CD4-positive, alpha-beta T cell (primary cell): ENCODE measurements around the gene ESYT2. TPM values are rescaled to one million over a fixed set of nuclear protein-coding genes. Genes with fewer than 3 reads are reported as not detected.

Experiments used
- ATAC-seq: fragments of 200-7000 bp; cut with Tn5 transposase; one replicate; pipeline ENCODE4 v1.10.0; 2022; ENCODE audit warnings: mild to moderate bottlenecking; ENCODE audit not compliant: poor library complexity
- CTCF ChIA-PET: fragments of 350-600 bp; sonication (Branson Sonifier 250); formaldehyde crosslinking; loops from one replicate; lab custom pipeline; 2021; ENCODE audit warnings: antibody characterized with exemption, inconsistent platforms; lab: Charles Lee
- POLR2A ChIA-PET: fragments of 350-600 bp; sonication (Branson Sonifier 250); formaldehyde crosslinking; loops from one replicate; lab custom pipeline; 2021; ENCODE audit warnings: antibody characterized with exemption, inconsistent platforms; lab: Charles Lee
- DNase-seq, 14 experiments: peaks; one replicate each; pipeline ENCODE4 v3.0.0-alpha.2; 2013 to 2020; ENCODE audit warnings: mixed read lengths in 2 of 14
- H3K27ac ChIP-seq, 2 donors: one replicate each; pipeline versions ENCODE4 v1.5.1 to v1.7.0; 2013; ENCODE audit warnings: low read length in 2 of 2, low read depth in 1 of 2, mild to moderate bottlenecking in 1 of 2
- H3K27me3 ChIP-seq, 2 experiments: 1 replicate in 1 of 2; 2 replicates in 1 of 2; pipeline versions ENCODE4 v1.6.1 to v1.7.0; 2013; ENCODE audit warnings: low read length in 2 of 2, control low read depth in 1 of 2, mild to moderate bottlenecking in 1 of 2, moderate library complexity in 1 of 2; ENCODE audit not compliant: insufficient read depth in 2 of 2, control insufficient read depth in 1 of 2
- H3K36me3 ChIP-seq: one replicate; pipeline ENCODE4 v1.6.1; 2013; ENCODE audit warnings: low read length, control low read depth; ENCODE audit not compliant: insufficient read depth
- H3K4me1 ChIP-seq: one replicate; pipeline ENCODE4 v1.6.1; 2013; ENCODE audit warnings: low read length, control low read depth; ENCODE audit not compliant: insufficient read depth
- H3K4me3 ChIP-seq: one replicate; pipeline ENCODE4 v1.5.1; 2013; ENCODE audit warnings: mild to moderate bottlenecking, low read length, moderate library complexity
- H3K9me3 ChIP-seq, 2 experiments: 1 replicate in 1 of 2; 2 replicates in 1 of 2; pipeline versions ENCODE4 v1.6.1 to v1.7.0; 2013; ENCODE audit warnings: low read length in 2 of 2, mild to moderate bottlenecking in 2 of 2, control low read depth in 1 of 2, moderate library complexity in 1 of 2; ENCODE audit not compliant: control insufficient read depth in 1 of 2, insufficient read depth in 1 of 2
- H3K27ac Mint-ChIP-seq: one replicate; pipeline ENCODE4 v1.8.0; 2020; ENCODE audit warnings: mixed read lengths
- H3K27me3 Mint-ChIP-seq: one replicate; pipeline ENCODE4 v1.8.0; 2021; ENCODE audit warnings: mixed read lengths
- H3K36me3 Mint-ChIP-seq: one replicate; pipeline ENCODE4 v1.8.0; 2021; ENCODE audit warnings: low read depth, mixed read lengths
- H3K4me1 Mint-ChIP-seq: one replicate; pipeline ENCODE4 v1.8.0; 2021; ENCODE audit warnings: low read depth, mixed read lengths
- H3K4me3 Mint-ChIP-seq: one replicate; pipeline ENCODE4 v1.8.0; 2020; ENCODE audit warnings: mild to moderate bottlenecking, mixed read lengths
- H3K9me3 Mint-ChIP-seq: one replicate; pipeline ENCODE4 v1.8.0; 2020; ENCODE audit warnings: mixed read lengths
- intact Hi-C, 2 experiments: fragments of 100-400 bp; cut with DNase I in 1 of 2; cut with micrococcal nuclease in 1 of 2; formaldehyde crosslinking; loops; one replicate each; pipeline versions ENCODE4 v1.15.1 to v1.9.0; 2023 to 2025; cut with DNase I, micrococcal nuclease
- total RNA-seq, 174 experiments: library from RNA in 2 of 174; stranded (reverse) in 2 of 174; gene quantifications; one replicate each; pipeline ENCODE4 v1.2.3 and lab custom pipeline; 2021 to 2026
- TF ChIP-seq, protein P1 (sequence below): fragments of 200-600 bp; IDR thresholded peaks from one replicate; pipeline ENCODE4 v1.8.0; 2022; ENCODE audit warnings: antibody characterized with exemption, mild to moderate bottlenecking

Gene ESYT2
- total RNA-seq, 2 experiments from 2014 or later = 106 to 112 TPM

DNA sequence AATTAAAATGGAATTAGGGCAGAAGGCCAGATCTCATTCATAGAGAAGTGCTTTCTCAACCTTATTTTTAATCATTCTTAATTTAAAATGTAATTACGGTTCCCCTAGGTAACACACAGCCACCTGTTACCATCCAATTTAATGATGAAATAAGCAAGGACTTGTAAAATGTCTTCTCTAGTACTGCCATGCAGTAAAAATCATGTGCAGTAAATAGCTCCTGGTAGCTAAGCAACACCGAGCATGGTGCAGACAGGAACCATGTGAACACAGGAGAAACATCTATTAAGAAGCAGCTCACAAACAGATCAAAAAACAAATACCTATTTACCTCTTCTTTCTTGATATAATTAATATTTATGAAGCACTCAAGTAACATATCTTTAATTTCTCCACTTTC is 139.8 kb downstream of the ESYT2 start:
- H3K9me3 Mint-ChIP-seq = no peaks in the 10 kb centered on the region
- H3K27me3 Mint-ChIP-seq = no peaks in the 10 kb centered on the region
- H3K4me3 Mint-ChIP-seq = no peak overlapping the region
- ATAC-seq = no peak
- TF ChIP-seq, protein P1, sequence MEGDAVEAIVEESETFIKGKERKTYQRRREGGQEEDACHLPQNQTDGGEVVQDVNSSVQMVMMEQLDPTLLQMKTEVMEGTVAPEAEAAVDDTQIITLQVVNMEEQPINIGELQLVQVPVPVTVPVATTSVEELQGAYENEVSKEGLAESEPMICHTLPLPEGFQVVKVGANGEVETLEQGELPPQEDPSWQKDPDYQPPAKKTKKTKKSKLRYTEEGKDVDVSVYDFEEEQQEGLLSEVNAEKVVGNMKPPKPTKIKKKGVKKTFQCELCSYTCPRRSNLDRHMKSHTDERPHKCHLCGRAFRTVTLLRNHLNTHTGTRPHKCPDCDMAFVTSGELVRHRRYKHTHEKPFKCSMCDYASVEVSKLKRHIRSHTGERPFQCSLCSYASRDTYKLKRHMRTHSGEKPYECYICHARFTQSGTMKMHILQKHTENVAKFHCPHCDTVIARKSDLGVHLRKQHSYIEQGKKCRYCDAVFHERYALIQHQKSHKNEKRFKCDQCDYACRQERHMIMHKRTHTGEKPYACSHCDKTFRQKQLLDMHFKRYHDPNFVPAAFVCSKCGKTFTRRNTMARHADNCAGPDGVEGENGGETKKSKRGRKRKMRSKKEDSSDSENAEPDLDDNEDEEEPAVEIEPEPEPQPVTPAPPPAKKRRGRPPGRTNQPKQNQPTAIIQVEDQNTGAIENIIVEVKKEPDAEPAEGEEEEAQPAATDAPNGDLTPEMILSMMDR = no peak
- Histone ChIP-seq H3K4me3 (no peak overlapping the region), H3K27me3 (no peaks in the 10 kb centered on the region), H3K9me3 (no peaks in the 10 kb centered on the region), H3K36me3 (peaks cover 4% of the 10 kb centered on the region), H3K27ac (no peak overlapping the region), H3K4me1 (no peaks in the 10 kb centered on the region)
- no peaks in the 10 kb centered on the region for H3K4me1 Mint-ChIP-seq
- peaks cover 12% of the 10 kb centered on the region for H3K36me3 Mint-ChIP-seq
- DNase-seq = no peak
- no peak overlapping the region for H3K27ac Mint-ChIP-seq
- ChIA-PET POLR2A (interaction anchor here (1.7 kb wide), 1 partner anchor 15 kb away, joined by 7 read pairs; the partner anchor contains the start of gene NCAPG2), CTCF (interaction anchor here (0.9 kb wide), 1 partner anchor 288 kb away, joined by 3 read pairs; no protein-coding TSS in a partner anchor)
- intact Hi-C loops = no loop called here

DNA sequence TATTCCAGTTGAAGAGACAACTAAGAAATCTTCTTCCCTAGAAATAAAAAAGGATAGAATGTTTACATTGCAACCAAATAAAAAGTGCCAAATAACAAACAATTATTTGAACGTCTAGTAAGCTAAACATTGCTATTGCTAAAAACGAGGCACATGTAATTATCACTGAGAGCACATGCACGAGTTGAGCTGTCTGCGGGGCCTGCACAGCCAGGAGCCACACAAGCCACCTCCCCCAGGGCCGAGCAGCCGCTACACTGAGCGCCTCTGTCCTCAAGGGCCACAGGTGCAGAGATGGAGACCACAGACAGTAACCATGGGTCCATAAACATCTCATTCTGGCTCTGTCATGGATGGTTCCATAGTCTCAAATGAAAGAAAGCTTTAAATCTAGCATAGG is 141.9 kb downstream of the ESYT2 start:
- TF ChIP-seq, protein P1 = no peak
- Histone ChIP-seq H3K9me3 (no peaks in the 10 kb centered on the region), H3K27me3 (no peaks in the 10 kb centered on the region), H3K36me3 (peaks cover 4% of the 10 kb centered on the region), H3K4me1 (no peaks in the 10 kb centered on the region), H3K27ac (no peak overlapping the region), H3K4me3 (no peak overlapping the region)
- no peak overlapping the region for H3K27ac Mint-ChIP-seq
- ATAC-seq (no peak), DNase-seq (no peak)
- no peak overlapping the region for H3K4me3 Mint-ChIP-seq
- peaks cover 16% of the 10 kb centered on the region for H3K36me3 Mint-ChIP-seq
- CTCF ChIA-PET = no interaction called here
- POLR2A ChIA-PET = interaction anchor here (0.5 kb wide), 1 partner anchor 28 kb away, joined by 3 read pairs; no protein-coding TSS in a partner anchor
- no peaks in the 10 kb centered on the region for H3K4me1 Mint-ChIP-seq
- H3K9me3 Mint-ChIP-seq = no peaks in the 10 kb centered on the region
- no peaks in the 10 kb centered on the region for H3K27me3 Mint-ChIP-seq
- intact Hi-C loops = no loop called here

DNA sequence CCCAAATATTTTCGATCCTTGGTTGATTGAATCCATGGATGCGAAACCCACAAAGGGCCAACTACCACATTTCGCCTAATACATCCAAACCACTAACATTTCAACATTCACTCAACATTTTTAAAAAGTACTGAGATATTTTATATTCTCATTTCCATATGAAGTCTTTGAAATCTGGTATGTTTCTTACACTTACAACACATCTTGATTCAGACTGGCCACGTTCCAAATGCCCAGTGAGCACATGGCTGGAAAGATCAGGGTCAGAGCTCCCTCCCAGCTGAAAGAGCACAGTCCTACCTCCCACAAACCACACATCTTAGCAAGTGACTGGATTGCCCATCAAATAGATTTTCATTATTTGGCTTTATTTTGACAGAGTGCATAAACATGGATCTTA is 143.6 kb downstream of the ESYT2 start:
- H3K36me3 ChIP-seq = peaks cover 4% of the 10 kb centered on the region
- Mint-ChIP-seq H3K4me3 (no peak overlapping the region), H3K4me1 (no peaks in the 10 kb centered on the region), H3K9me3 (no peaks in the 10 kb centered on the region), H3K36me3 (peaks cover 21% of the 10 kb centered on the region), H3K27ac (no peak overlapping the region), H3K27me3 (no peaks in the 10 kb centered on the region)
- ChIA-PET POLR2A (no interaction called here), CTCF (no interaction called here)
- intact Hi-C loops = no loop called here
- no peaks in the 10 kb centered on the region for H3K9me3 ChIP-seq
- DNase-seq = no peak
- no peaks in the 10 kb centered on the region for H3K4me1 ChIP-seq
- no peak for ATAC-seq
- TF ChIP-seq, protein P1 = no peak
- H3K4me3 ChIP-seq = no peak overlapping the region
- H3K27me3 ChIP-seq = no peaks in the 10 kb centered on the region
- H3K27ac ChIP-seq = no peak overlapping the region
